Measurements from ENCODE around the gene PDE11A. TPM values are rescaled to one million over a fixed set of nuclear protein-coding genes. Genes with fewer than 3 reads are reported as not detected.

The PDE11A gene
- total RNA-seq, 1 experiment from 2014 or later = 0.13 TPM

DNA sequence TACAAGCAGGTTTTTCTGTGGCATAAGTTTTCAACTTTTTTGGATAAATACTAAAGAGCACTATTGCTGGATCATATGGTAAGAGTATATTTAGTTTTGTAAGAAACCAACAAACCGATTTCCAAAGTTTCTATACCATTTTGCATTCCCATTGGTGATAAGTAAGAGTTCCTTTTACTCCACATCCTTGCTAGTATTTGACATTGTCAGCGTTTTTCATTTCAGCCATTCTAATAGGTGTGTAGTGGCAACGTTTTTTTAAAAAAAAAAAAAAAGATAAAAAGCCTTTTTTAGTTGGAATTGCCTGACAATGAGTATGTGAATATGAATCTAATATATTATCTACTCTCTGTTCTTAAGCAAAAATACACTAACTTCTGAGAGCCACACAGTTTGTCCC is 494.1 kb downstream of the PDE11A start:
- H3K79me2 ChIP-seq (ENCODE audit: insufficient read depth, low read length) = no peaks in the 10 kb centered on the region
- no peaks in the 10 kb centered on the region for H3K23me2 ChIP-seq (ENCODE audit: insufficient read length, low read depth, low read length, poor library complexity, severe bottlenecking)
- no peak overlapping the region for H3K56ac ChIP-seq (ENCODE audit: insufficient read length, low read depth, low read length)
- no peak overlapping the region for H2BK15ac ChIP-seq (ENCODE audit: low read depth, low read length)
- no peak overlapping the region for H4K8ac ChIP-seq (replicated peaks; ENCODE audit: insufficient read length, low read depth, low read length)
- no peak overlapping the region for H3K18ac ChIP-seq (ENCODE audit: insufficient read length, low read depth, low read length)
- H2AFZ ChIP-seq (ENCODE audit: low read length) = no peak overlapping the region
- H3K23ac ChIP-seq (ENCODE audit: insufficient read length, low read depth, low read length) = no peak overlapping the region
- H4K91ac ChIP-seq (ENCODE audit: insufficient read length, low read depth, low read length) = no peak overlapping the region
- Mint-ChIP-seq H3K36me3 (ENCODE audit: insufficient read depth in 1 of 3, low read depth in 3 of 3) (no peaks in the 10 kb centered on the region), H3K27me3 (ENCODE audit: low read depth) (peaks cover 3% of the 10 kb centered on the region; the same call in 1 of the 2 replicates), H3K27ac (no peak overlapping the region), H3K9me3 (no peaks in the 10 kb centered on the region), H3K4me3 (no peak overlapping the region), H3K4me1 (no peaks in the 10 kb centered on the region)
- no peak overlapping the region for H3K27ac ChIP-seq (ENCODE audit: insufficient read length, low read depth, low read length)
- no peak overlapping the region for H3K14ac ChIP-seq (ENCODE audit: insufficient read depth, low read length)
- no peaks in the 10 kb centered on the region for H4K20me1 ChIP-seq (ENCODE audit: control insufficient read depth, insufficient read depth, insufficient read length)
- no peaks in the 10 kb centered on the region for H3K27me3 ChIP-seq (ENCODE audit: insufficient read depth, low read length)
- no peaks in the 10 kb centered on the region for H3K4me1 ChIP-seq (ENCODE audit: insufficient read depth, low read length)
- no peak overlapping the region for H3K4me2 ChIP-seq (ENCODE audit: insufficient read depth, insufficient read length, low read length)
- H2BK5ac ChIP-seq (ENCODE audit: insufficient read length, low read length) = no peak overlapping the region
- no peaks in the 10 kb centered on the region for H3K79me1 ChIP-seq (ENCODE audit: insufficient read depth, low read depth, low read length, poor library complexity, severe bottlenecking)
- no peak overlapping the region for H2BK20ac ChIP-seq (ENCODE audit: low read depth, low read length, poor library complexity, severe bottlenecking)
- H3K9me3 ChIP-seq (ENCODE audit: control insufficient read depth, low read depth, low read length) = no peaks in the 10 kb centered on the region
- no peak overlapping the region for H3T11ph ChIP-seq (ENCODE audit: low read length)
- WGBS (ENCODE audit: extremely low coverage, insufficient read length, low lambda C conversion rate) = no CpG with 5 or more reads among the region's 3 CpGs
- no peak overlapping the region for H4K5ac ChIP-seq (ENCODE audit: insufficient read length, low read depth, low read length)
- no peak overlapping the region for H2AK5ac ChIP-seq (ENCODE audit: insufficient read length, low read length)
- H3K4ac ChIP-seq (ENCODE audit: low read depth, low read length) = no peak overlapping the region
- TF ChIP-seq CTCF (conservative IDR thresholded peaks at IDR 0.05) = no peak
- no peak overlapping the region for H2BK12ac ChIP-seq (ENCODE audit: insufficient read length, low read depth, low read length)
- no peak for DNase-seq
- no peak overlapping the region for H3K9ac ChIP-seq (ENCODE audit: extremely low read depth, insufficient read length, low read length)
- no peak overlapping the region for H2BK120ac ChIP-seq (ENCODE audit: low read depth, low read length, poor library complexity, severe bottlenecking)
